Sigmoid colon (tissue), 7 donors: Measurements from ENCODE around the gene OR2AK2. TPM values are rescaled to one million over a fixed set of nuclear protein-coding genes. Genes with fewer than 3 reads are reported as not detected.

Experiments
- DNase-seq: peaks from one replicate; pipeline ENCODE4 v3.0.0-alpha.2; 2019
- H3K27ac ChIP-seq, 4 donors: fragments of 200-600 bp; sonication (generic); one replicate each; pipeline ENCODE4 v1.5.1; 2016 to 2019; ENCODE audit warnings: mild to moderate bottlenecking in 1 of 4
- H3K27me3 ChIP-seq, 3 donors: fragments of 200-600 bp; sonication (generic); one replicate each; pipeline ENCODE4 v1.5.1; 2019; ENCODE audit warnings: mild to moderate bottlenecking in 1 of 3
- H3K36me3 ChIP-seq, 4 donors: fragments of 200-600 bp; sonication (generic); one replicate each; pipeline ENCODE4 v1.5.1; 2016 to 2019
- H3K4me1 ChIP-seq, 4 donors: fragments of 200-600 bp; sonication (generic); one replicate each; pipeline ENCODE4 v1.5.1; 2017 to 2019
- H3K4me3 ChIP-seq, 4 donors: fragments of 200-600 bp; sonication (generic); one replicate each; pipeline ENCODE4 v1.5.1; 2017 to 2019; ENCODE audit warnings: mild to moderate bottlenecking in 2 of 4, moderate library complexity in 1 of 4
- H3K9me3 ChIP-seq, 4 donors: fragments of 200-600 bp in 3 of 4; sonication (generic) in 3 of 4; one replicate each; pipeline versions ENCODE4 v1.5.1 to v1.6.1; 2013 to 2019
- CTCF ChIP-seq, 4 experiments: fragments of 450-650 bp in 3 of 4; fragments of 200-600 bp in 1 of 4; IDR thresholded peaks; one replicate each; pipeline ENCODE4 v1.5.1; 2016 to 2019; ENCODE audit warnings: antibody characterized with exemption in 4 of 4, mild to moderate bottlenecking in 3 of 4, moderate library complexity in 2 of 4
- EP300 ChIP-seq, 4 donors: sonication (generic); formaldehyde crosslinking; IDR thresholded peaks; one replicate each; pipeline ENCODE4 v1.6.1; 2017; ENCODE audit warnings: antibody characterized with exemption in 4 of 4
- POLR2A ChIP-seq, 2 donors: fragments of 450-650 bp; IDR thresholded peaks; one replicate each; pipeline ENCODE4 v1.6.1; 2016; ENCODE audit warnings: antibody characterized with exemption in 2 of 2, mild to moderate bottlenecking in 2 of 2, moderate library complexity in 2 of 2
- POLR2AphosphoS5 ChIP-seq, 4 donors: sonication (generic); formaldehyde crosslinking; IDR thresholded peaks; one replicate each; pipeline ENCODE4 v1.6.1; 2017; ENCODE audit warnings: antibody characterized with exemption in 4 of 4
- WGBS, 2 donors: extraction: QIAGEN DNeasy Blood & Tissue Kit; methylation state at CpG; one replicate each; pipeline ENCODE4 v1.1.7; 2013; 5-methylcytosine and 5-hydroxymethylcytosine counted together
- intact Hi-C: fragments of 100-400 bp; cut with DNase I; formaldehyde crosslinking; loops from one replicate; pipeline ENCODE4 v1.15.1; 2023
- polyA plus RNA-seq, 3 donors: library from polyadenylated mRNA; stranded (reverse); fragments of 200-250 nt; gene quantifications; one replicate each; pipeline ENCODE4 v1.2.3, GENCODE V29; 2013
- total RNA-seq, 4 donors: library from RNA; depleted of rRNA; stranded (reverse); fragments of >200 nt; gene quantifications; one replicate each; pipeline ENCODE4 v1.1.0, GENCODE V29; 2016
- donor health status: healthy with polysubstance abuse.
- donor health status: Bipolar disorder and iron deficiency.
- donor health status: healthy.

OR2AK2 gene
- total and polyA plus RNA-seq, 7 donors: 0.07 to 0.55 TPM; not detected in 5

- intact Hi-C loops: no loop called here
- no peak for DNase-seq
- no peaks in the 10 kb centered on the region for H3K27me3 ChIP-seq
- H3K4me1 ChIP-seq: no peaks in the 10 kb centered on the region
- H3K36me3 ChIP-seq: no peaks in the 10 kb centered on the region
- TF ChIP-seq POLR2A (IDR thresholded peaks at IDR 0.05) (no peak), CTCF (IDR thresholded peaks at IDR 0.05) (no peak), POLR2AphosphoS5 (IDR thresholded peaks at IDR 0.05) (no peak)
- 92% methylated on average over 3 of the region's 3 CpGs for WGBS, 2 donors
- no peak within 1 kb of the TSS for H3K4me3 ChIP-seq
- no peaks in the 10 kb centered on the region for H3K9me3 ChIP-seq
- no peak within 1 kb of the TSS for H3K27ac ChIP-seq
These were observed 16.5 kb upstream of the OR2AK2 start, which contains the start of gene OR2L8 for GRCh38 chr1:247948558-247948957. TSS of gene OR2L8 (plus strand) at chr1:247948858. CDS start at chr1:247948858, 0 bp downstream.

GRCh38 chr1:247953408-247953807 is 11.6 kb upstream of the OR2AK2 start:
- WGBS, 2 donors: 91 to 96% methylated on average over 1 of the region's 1 CpG
- H3K4me3 ChIP-seq: no peak overlapping the region
- H3K27ac ChIP-seq: no peak overlapping the region
- intact Hi-C loops: no loop called here
- TF ChIP-seq CTCF (IDR thresholded peaks at IDR 0.05) (no peak), POLR2A (IDR thresholded peaks at IDR 0.05) (no peak), EP300 (IDR thresholded peaks at IDR 0.05) (no peak)
- H3K4me1 ChIP-seq: no peaks in the 10 kb centered on the region
- H3K27me3 ChIP-seq: no peaks in the 10 kb centered on the region
- no peaks in the 10 kb centered on the region for H3K9me3 ChIP-seq
- no peaks in the 10 kb centered on the region for H3K36me3 ChIP-seq
- no peak for DNase-seq

GRCh38 chr1:247961791-247962190 is 3.2 kb upstream of the OR2AK2 start:
- H3K27me3 ChIP-seq: no peaks in the 10 kb centered on the region
- H3K27ac ChIP-seq: no peak overlapping the region
- intact Hi-C loops: no loop called here
- no peaks in the 10 kb centered on the region for H3K9me3 ChIP-seq
- 15 to 47% methylated on average over 3 of the region's 3 CpGs for WGBS, 2 donors
- H3K36me3 ChIP-seq: no peaks in the 10 kb centered on the region
- H3K4me1 ChIP-seq: no peaks in the 10 kb centered on the region
- no peak overlapping the region for H3K4me3 ChIP-seq
- DNase-seq: no peak
- no peak for TF ChIP-seq EP300 (IDR thresholded peaks at IDR 0.05)

GRCh38 chr1:247962911-247963588 is 2.0 kb upstream of the OR2AK2 start:
- no peak overlapping the region for H3K27ac ChIP-seq
- H3K27me3 ChIP-seq: no peaks in the 10 kb centered on the region
- H3K4me3 ChIP-seq: no peak overlapping the region
- DNase-seq: peak; percentile 59
- H3K36me3 ChIP-seq: no peaks in the 10 kb centered on the region
- intact Hi-C loops: no loop called here
- TF ChIP-seq POLR2A (IDR thresholded peaks at IDR 0.05): no peak
- no peak for TF ChIP-seq CTCF (IDR thresholded peaks at IDR 0.05)
- no peak for TF ChIP-seq POLR2AphosphoS5 (IDR thresholded peaks at IDR 0.05)
- TF ChIP-seq EP300 (IDR thresholded peaks at IDR 0.05): no peak
- WGBS, 2 donors: 65 to 75% methylated on average over 4 of the region's 4 CpGs
- no peaks in the 10 kb centered on the region for H3K9me3 ChIP-seq
- no peaks in the 10 kb centered on the region for H3K4me1 ChIP-seq

GRCh38 chr1:247966532-247967204 is 1.6 kb downstream of the OR2AK2 start:
- Histone ChIP-seq H3K27ac (no peak overlapping the region), H3K36me3 (no peaks in the 10 kb centered on the region), H3K4me3 (no peak overlapping the region), H3K27me3 (no peaks in the 10 kb centered on the region), H3K4me1 (no peaks in the 10 kb centered on the region), H3K9me3 (no peaks in the 10 kb centered on the region)
- DNase-seq: no peak
- 43 to 73% methylated on average over 5 of the region's 5 CpGs for WGBS, 2 donors
- TF ChIP-seq POLR2A (IDR thresholded peaks at IDR 0.05) (no peak), CTCF (IDR thresholded peaks at IDR 0.05) (no peak), POLR2AphosphoS5 (IDR thresholded peaks at IDR 0.05) (no peak), EP300 (IDR thresholded peaks at IDR 0.05) (no peak)
- intact Hi-C loops: no loop called here
